ENCODE measurements around the gene KHK.

GRCh38 chr2:27085062-27085672, 1.4 kb upstream of the KHK start:
- TF ChIP-seq CTCF (IDR thresholded peaks at IDR 0.05) (no peak), POLR2A (IDR thresholded peaks at IDR 0.05) (no peak)
